Measurements from ENCODE around the gene SH3PXD2A.

- TF ChIP-seq REST (IDR thresholded peaks at IDR 0.05; ENCODE audit: borderline replicate concordance) (no peak), REST (CRISPR knock-in tag; IDR thresholded peaks at IDR 0.05; ENCODE audit: low read depth) (no peak), NR2F6 (CRISPR knock-in tag; IDR thresholded peaks at IDR 0.05) (no peak), MYNN (IDR thresholded peaks at IDR 0.05) (no peak), MYNN (CRISPR knock-in tag; IDR thresholded peaks at IDR 0.05) (no peak), KAT7 (CRISPR knock-in tag; IDR thresholded peaks at IDR 0.05; ENCODE audit: borderline replicate concordance) (no peak), ZBTB26 (CRISPR knock-in tag; IDR thresholded peaks at IDR 0.05) (no peak), POLR2AphosphoS5 (IDR thresholded peaks at IDR 0.05; ENCODE audit: control insufficient read depth, insufficient read depth, low read depth, low read length) (no peak), SMC3 (conservative IDR thresholded peaks at IDR 0.05; ENCODE audit: insufficient read depth, low read depth, low read length) (no peak), ATF1 (CRISPR knock-in tag; IDR thresholded peaks at IDR 0.05) (no peak), ATF1 (tag; IDR thresholded peaks at IDR 0.05) (no peak), ZBTB49 (CRISPR knock-in tag; IDR thresholded peaks at IDR 0.05; ENCODE audit: borderline replicate concordance) (no peak), POLR2A (conservative IDR thresholded peaks at IDR 0.05) (no peak), ZNF280A (IDR thresholded peaks at IDR 0.05; ENCODE audit: low read depth, partially characterized antibody) (no peak), ESRRA (IDR thresholded peaks at IDR 0.05; ENCODE audit: borderline replicate concordance, low read depth) (no peak), MTA3 (IDR thresholded peaks at IDR 0.05; ENCODE audit: borderline replicate concordance) (no peak)
These were observed 62.8 kb downstream of the SH3PXD2A start for GRCh38 chr10:103792547-103792946.

All from K562 (cell line).